Parietal lobe (tissue), 2 donors: ENCODE results near the gene HOXC10. TPM values are rescaled to one million over a fixed set of nuclear protein-coding genes. Genes with fewer than 3 reads are reported as not detected.

Experiments
- small RNA-seq: library from RNA; depleted of rRNA; stranded (forward); fragments of <200 nt; gene quantifications from one replicate; pipeline ENCODE3, GENCODE V24; 2014; ENCODE audit warnings: low replicate concordance
- total RNA-seq: library from RNA; depleted of rRNA; stranded (reverse); fragments of >200 nt; gene quantifications from one replicate; pipeline ENCODE4 v1.2.3, GENCODE V29; 2014

The HOXC10 gene
- not detected for total RNA-seq

GRCh38 chr12:53984901-53985691 lies at the start of gene HOXC10:
HOXC10 (plus strand) TSS chr12:53985146; CDS start chr12:53985260, 114 bp downstream.

GRCh38 chr12:53938326-53939140 lies 46.4 kb upstream of the HOXC10 start, which contains the start of gene HOXC13:
HOXC13 (plus strand) TSS chr12:53938831; CDS start chr12:53938907, 76 bp downstream.

GRCh38 chr12:53954694-53955035 lies 30.3 kb upstream of the HOXC10 start, which contains the start of gene HOXC12:
HOXC12 (plus strand) TSS chr12:53954903; CDS start chr12:53954930, 27 bp downstream.

GRCh38 chr12:53972722-53973235 lies 12.2 kb upstream of the HOXC10 start, which contains the start of gene HOXC11:
HOXC11 (plus strand) TSS chr12:53973126; CDS start chr12:53973242, 116 bp downstream.

GRCh38 chr12:53974084-53975063 lies 10.6 kb upstream of the HOXC10 start, which contains the start of gene HOTAIR:
HOTAIR (minus strand) TSS chr12:53974954.

GRCh38 chr12:54000116-54001114 lies 15.5 kb downstream of the HOXC10 start, which contains the start of gene HOXC9:
HOXC9 (plus strand) TSS chr12:54000161; CDS start chr12:54000189, 28 bp downstream.

GRCh38 chr12:54028314-54029201 lies 43.6 kb downstream of the HOXC10 start, which contains the start of gene HOXC6:
HOXC6 (plus strand) TSS chr12:54028440; CDS start chr12:54028522, 82 bp downstream.

GRCh38 chr12:54032627-54033100 lies 47.7 kb downstream of the HOXC10 start, which contains the start of gene HOXC5:
HOXC5 (plus strand) TSS chr12:54033050; CDS start chr12:54033123, 73 bp downstream.

Small RNA genes within 50 kb of the gene (small RNA-seq; reads per million reads assigned to genes)
- gene AC012531.3 (not detected), gene AC012531.4 (not detected), gene HOXC5 (not detected), gene MIR196A2 (not detected), gene MIR615 (not detected), gene RF01905 (not detected), gene RF01906 (not detected)

Other genes starting within 250 kb of the HOXC10 start
- gene CISTR, start 233.2 kb upstream of the HOXC10 start, total RNA-seq: not detected
- gene HOXC13, start 46.3 kb upstream of the HOXC10 start, total RNA-seq: not detected
- not detected for gene HOXC12, start 30.2 kb upstream of the HOXC10 start, total RNA-seq
- not detected for gene HOXC11, start 12.0 kb upstream of the HOXC10 start, total RNA-seq
- not detected for gene HOTAIR, start 10.2 kb upstream of the HOXC10 start, total RNA-seq
- not detected for gene HOXC9, start 15.0 kb downstream of the HOXC10 start, total RNA-seq
- not detected for gene HOXC8, start 23.8 kb downstream of the HOXC10 start, total RNA-seq
- not detected for gene HOXC6, start 43.3 kb downstream of the HOXC10 start, total RNA-seq
- gene HOXC5, start 47.9 kb downstream of the HOXC10 start, total RNA-seq: not detected
- not detected for gene HOXC4, start 68.7 kb downstream of the HOXC10 start, total RNA-seq
- 50.1 TPM for gene SMUG1, start 203.8 kb downstream of the HOXC10 start, total RNA-seq